SU-DHL-6 (cell line): ENCODE measurements around the gene DBN1.

Source experiments
- CTCF ChIP-seq: fragments of 200-600 bp; sonication (generic); IDR thresholded peaks from one replicate; pipeline ENCODE4 v1.5.1; 2017; ENCODE audit warnings: antibody characterized with exemption, mild to moderate bottlenecking, low read length, moderate library complexity; ENCODE audit not compliant: insufficient read depth, poor library complexity, severe bottlenecking
- EZH2phosphoT487 ChIP-seq: fragments of 200-600 bp; sonication (generic), shearing (Covaris generic); conservative IDR thresholded peaks from 2 replicates; pipeline ENCODE4 v1.6.1; 2018; ENCODE audit warnings: mild to moderate bottlenecking, antibody characterized with exemption, low read length, moderate library complexity, mixed read lengths

GRCh38 chr5:177457852-177458681 is 15.4 kb downstream of the DBN1 start:
- TF ChIP-seq CTCF, result no peak
- no peak for TF ChIP-seq EZH2phosphoT487
